GM19324 (cell line): ENCODE data around the gene CCDC112.

Source experiments
- ATAC-seq: cut with Tn5 transposase; IDR thresholded peaks from one replicate; pipeline ENCODE4 v1.9.1; 2021; ENCODE audit warnings: mild to moderate bottlenecking, moderate library complexity; ENCODE audit not compliant: unreplicated experiment, low FRiP score

Gene CCDC112

DNA sequence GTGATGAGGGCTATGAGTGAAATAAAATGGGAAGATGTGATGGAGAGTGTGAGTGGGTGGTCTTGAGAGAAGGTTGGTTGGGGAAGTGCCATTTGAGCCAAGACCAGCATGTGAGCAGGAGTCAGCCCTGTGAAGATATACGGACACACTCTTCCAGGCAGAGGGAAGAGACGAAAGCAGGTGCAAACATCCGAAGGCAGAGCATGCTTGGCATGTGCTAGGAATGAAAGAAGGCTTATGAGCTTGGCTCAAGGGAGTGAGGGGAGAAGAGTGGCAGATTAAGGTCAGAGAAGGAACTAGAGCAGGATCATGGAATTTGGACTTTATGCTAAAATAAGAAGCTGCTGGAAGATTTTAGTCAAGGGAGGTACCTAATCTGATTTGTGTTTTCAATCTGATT lies 23.6 kb upstream of the CCDC112 start:
- ATAC-seq = no peak

DNA sequence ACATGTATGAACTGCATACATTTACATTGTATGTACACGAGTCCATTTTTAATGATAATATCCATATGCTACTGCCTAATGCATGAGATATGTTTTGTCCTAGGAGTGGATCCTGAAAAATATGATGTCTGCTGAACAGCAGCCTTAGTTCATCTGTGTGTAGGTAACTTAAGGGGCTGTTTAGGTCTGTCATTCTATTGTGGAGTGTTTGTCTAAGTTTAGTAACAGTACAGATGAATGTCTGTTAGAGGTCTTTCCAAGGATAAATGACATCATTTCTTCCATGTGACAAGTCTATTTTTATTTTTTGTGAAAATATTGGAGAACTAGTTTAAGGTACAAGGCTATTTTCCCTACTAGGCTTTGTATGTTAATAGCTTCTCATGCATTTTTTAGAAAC lies 22.6 kb upstream of the CCDC112 start:
- ATAC-seq = no peak

DNA sequence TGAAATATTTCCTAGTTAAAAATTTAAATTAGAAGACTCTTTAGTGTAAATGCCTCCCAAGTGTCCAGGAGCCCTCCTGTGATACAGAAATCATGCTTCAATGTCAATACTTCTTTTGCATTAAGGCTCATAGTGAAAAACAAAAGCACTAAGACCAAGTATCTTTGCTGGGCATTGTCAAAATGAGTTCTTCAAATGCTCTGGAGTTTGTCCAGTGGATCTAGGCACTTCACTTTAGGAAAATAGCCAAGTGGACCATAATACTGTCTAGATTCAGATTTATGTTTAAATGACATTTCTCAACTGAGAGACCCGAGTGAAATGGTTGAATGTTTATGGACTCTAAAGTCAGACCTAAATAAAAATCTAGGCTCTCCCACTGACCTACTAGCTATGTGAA lies 21.3 kb upstream of the CCDC112 start:
- ATAC-seq = no peak

DNA sequence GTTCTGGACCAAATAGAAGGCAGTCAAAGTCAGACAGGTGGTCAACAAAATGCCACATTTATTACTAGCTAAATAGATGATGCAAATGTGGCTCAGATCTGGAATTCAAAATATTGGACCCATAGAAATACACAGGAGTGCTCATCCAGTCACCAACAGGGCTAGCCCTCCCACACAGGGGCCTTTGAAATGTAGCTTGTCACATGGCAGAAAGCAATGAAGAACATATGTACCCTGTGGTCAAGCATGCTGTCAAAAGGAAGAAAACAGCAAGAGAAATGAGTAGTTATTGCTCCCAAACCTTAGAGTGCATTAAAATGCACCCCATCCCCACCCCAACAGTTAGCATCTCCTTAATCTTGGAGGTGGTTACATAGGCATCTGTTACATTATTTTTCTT lies 20.9 kb upstream of the CCDC112 start:
- no peak for ATAC-seq

DNA sequence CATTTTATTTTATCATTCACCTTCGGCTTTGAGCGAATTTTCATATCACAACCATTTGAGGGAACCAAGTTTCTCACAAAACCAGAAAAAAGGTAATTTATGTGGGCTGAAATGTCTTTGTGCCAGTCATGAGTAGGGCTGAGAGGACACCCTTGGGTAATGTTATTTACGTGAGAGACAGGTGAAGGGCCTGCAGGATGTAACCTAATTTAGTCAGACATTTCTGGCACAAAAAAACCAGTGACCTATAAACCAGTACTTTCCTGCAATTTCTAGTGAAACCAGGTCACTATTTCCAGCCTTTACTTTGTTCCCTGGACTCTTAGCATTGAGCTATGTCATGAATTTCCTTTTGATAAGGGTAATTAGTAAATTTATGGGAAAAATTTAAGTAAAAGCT lies 17.2 kb upstream of the CCDC112 start:
- ATAC-seq = no peak

DNA sequence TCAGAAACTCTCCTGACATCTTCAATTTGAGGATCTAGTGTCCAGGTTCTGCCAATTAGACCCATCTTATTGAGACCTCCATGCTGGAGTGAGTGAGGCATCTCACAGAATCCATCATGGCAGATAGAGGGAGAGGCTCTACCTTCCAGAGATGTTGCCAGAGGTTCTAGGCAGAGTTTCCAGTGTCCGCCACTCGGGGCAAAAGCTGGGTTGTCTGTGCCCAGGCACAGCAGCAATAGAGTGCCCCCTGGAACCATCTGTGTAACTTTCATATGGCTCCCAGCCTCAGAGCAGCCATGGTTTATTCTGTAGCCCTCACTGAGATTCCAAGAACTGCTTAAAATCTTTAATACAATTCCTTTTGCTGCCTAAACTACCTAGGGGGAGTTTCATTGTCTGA lies 16.6 kb upstream of the CCDC112 start:
- no peak for ATAC-seq

DNA sequence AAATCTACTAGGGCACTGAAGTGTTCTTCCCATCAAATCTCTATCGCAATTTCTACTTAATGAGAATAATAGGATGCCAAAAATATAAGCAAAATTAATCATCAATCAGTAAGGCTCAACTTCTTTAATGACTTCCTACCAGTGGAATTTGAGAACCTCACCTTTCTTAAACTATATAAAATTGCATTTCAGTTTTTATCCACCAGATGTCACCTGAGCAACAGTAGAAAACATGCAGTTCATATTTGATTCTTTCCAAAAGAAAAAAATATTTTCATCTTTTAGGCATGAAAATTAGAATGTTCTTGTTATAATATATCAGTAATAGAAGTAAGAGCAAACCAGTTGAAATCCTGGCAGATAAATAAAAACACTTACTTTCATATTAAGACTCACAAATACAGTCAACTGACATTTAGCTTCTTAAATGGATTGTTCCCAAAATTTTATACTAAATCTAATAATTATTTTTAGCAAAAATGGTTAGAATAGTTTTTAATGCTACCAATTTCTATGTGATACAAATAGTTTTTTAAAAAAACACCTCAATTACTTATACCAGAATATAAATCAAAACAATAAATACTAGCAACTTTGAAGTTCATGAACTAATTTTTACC lies 13.4 kb upstream of the CCDC112 start:
- no peak for ATAC-seq

DNA sequence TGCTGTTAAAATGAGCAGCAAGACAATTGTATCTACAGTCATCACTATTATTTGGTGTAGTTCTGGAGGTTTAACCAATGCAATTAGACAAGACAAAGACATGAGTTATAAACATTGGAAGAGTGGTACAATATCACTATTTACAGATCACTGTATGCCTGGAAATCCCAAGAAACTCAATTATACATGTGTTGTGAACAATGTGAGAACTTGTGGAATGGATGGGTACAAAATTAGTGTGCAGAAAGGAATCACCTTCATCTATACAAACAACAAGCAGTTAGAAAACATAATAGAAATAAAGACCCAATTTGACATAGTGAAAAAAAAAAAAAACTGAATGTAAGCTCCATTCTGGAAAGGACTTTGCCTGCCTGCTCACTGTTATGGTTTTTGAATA lies 12.4 kb upstream of the CCDC112 start:
- no peak for ATAC-seq

DNA sequence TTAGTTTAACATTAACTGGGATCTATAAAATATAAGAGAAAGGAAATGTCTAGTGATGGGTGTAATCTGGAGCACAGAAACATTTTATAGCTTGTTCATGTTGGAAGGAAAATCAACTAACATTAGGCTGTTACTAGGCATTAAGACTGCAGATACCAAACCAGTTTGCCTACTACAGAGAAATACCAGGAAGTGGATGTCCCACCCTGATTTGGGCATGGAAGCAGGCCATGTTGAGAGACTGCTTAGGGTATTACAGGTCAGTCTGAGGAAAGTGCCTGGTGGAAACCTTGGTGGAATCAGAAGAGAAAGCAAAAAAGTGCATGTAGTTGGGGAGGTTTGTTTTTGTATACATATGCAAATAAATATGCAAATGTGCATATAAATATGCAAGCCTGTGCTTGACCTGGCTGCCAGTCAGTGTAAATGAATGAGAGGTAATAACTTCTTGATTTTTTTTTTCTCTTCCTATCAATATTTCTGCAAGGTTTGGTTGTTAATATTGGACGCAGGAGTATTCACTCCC lies 9.6 kb upstream of the CCDC112 start:
- ATAC-seq = no peak

DNA sequence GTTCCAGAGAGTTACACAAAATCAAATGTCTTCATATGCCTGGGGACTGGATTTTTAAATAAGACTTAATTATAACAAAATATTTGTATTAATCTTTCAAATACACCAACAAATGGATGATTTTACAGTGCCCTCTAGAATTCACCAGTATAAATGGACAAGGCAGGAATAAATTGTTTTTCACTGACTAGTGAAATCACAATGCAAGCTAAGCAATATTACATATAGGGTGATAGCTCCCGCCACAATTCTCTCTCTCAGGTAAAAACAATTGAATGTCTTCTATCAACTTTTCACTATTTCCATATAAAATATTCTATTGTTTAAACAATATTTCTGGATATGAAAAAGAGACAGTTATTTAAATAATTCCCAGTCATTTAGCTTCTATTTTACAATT lies 8.0 kb upstream of the CCDC112 start:
- no peak for ATAC-seq

DNA sequence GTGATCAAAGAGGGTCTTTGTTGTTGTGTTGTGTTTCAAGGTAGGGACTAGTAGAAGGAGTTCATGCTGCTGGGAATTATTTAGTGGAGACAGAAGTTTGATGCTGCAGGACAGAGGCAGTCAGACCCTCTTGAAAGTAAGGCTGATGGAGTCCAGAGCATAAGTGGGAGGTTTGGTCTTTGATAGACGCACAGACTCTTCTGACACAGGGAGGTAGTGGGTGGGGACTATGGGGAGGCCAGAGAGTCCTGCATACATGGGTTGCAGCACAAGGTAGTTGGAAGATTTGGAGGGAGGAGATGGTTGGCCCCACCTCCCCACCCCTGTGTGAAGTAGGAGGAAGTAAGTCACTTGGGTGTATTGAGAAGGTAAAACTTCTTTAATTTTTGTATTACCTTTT lies 2.4 kb upstream of the CCDC112 start:
- no peak for ATAC-seq

DNA sequence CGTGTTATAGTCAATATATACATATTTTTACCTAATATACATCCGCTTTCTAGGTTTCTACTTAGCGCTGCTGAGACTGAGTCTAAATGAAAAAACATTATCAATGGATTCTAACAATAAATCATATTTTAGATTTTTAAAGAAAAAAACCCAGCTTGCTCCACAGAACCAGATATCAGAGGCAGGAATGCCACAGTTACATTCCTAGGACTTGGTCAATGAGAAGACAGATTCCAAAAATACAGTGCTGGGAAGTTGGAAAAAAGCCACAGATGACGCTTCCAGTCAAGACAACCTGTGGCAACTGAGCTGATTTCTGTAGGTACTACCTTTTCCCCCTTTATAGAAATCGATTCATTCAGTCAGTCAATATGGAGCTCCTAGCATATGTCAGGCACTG lies 577 bp upstream of the CCDC112 start:
- no peak for ATAC-seq

DNA sequence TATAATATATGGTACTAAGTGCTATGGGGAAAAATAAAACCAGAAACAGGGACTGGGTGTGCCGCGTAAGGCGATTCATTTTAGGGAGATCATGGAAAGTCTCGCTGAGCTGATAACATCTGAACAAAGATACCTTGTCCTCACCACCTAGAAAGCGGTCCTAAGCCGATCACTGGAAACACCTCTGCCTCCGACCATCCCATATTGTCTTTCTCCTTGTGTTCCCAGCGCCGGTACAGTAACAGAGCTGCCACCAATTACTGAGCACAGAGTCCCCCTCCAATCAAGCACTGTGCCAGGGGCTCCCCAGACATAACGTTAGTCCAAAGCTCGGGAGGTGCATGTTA lies 704 bp downstream of the CCDC112 start:
- peak; percentile 36 for ATAC-seq

DNA sequence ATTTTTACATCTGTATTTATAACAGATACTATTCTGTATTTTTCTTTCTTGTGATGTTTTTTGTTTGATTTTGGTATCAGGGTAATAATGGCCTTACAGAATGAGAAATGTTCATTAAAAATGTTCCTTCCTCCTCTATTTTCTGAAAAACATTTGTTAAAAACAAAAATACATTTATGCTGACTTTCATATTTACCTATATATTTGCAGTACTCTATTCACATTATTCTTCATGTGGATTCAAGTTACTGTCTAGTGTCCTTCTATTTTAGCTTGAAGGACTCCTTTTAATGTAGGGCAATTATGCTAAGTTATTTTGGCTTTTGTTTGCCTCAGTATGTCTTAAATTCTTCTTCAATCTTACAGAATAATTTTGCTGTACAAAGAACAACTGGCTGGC lies 5.1 kb downstream of the CCDC112 start:
- no peak for ATAC-seq

DNA sequence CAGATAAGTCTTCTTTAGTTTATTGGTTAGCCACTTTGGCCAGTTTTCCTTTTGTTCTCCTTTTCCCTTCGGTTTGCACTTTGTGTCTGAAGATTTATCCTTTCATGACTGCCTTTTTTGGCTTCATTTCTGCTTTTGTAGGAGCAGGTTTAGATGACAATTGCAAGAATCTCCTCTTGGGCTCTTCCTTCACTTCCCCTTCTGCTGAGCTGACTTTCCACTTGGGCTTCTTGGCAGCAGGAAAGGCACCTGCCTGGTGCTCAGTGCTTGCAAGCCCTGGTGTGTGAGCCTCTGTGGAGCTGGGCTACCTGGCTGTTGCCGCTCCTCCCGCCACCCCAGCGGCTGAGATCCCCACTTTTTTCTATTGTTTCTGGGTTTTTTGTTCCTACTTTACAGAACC lies 7.3 kb downstream of the CCDC112 start:
- no peak for ATAC-seq

DNA sequence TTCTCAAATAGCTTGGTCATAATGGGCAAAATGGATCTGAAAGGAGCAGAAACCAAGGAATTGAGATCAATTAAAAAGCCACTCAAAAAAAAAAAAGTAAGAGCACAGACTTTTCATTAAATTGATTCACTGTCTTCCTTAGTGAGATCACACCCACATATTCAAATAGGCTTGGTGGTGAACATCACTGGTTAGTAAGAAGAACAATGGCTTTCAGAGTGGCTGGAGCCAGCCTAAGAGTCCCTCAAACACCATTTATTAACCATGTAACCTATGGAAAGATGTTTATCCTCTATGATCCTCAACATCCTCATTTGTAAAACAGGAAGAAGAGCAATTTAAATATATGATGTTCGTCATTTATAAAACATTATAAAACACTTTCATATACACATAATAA lies 12.4 kb downstream of the CCDC112 start:
- no peak for ATAC-seq

DNA sequence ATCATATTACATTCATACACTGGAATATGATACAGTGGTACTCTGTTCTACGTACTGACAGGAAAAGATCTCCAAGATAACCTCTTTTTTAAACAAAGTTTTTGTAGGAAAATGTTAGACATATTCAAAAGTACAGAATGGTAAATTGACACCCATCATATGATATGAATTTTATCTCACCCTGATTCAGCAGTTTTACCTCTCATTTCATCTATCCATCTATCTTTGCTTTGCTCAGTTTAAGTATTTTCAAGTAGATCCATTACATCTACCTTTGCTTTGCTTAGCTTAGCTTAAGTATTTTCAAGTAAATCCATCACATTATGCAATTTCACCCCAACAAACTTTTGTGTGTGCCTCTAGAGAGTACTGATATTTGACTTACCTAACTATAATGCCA lies 14.3 kb downstream of the CCDC112 start:
- no peak for ATAC-seq

DNA sequence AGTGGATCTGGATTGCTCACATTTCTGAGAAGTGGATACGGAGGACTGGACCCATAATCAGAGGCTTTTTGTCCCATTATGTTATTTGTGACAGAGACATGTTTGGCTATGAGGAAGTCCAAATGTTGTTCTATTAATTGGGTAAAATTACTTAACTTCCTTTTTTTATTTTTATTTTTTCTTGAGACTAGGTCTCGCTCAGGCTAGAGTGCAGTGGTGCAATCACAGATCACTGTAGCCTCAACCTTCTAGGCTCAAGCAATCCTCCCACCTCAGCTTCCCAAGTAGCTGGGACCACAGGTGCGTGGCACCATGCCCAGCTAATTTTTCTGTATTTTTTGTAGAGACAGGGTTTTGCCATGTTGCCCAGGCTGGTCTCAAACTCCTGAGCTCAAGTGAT lies 21.9 kb downstream of the CCDC112 start:
- ATAC-seq = no peak

DNA sequence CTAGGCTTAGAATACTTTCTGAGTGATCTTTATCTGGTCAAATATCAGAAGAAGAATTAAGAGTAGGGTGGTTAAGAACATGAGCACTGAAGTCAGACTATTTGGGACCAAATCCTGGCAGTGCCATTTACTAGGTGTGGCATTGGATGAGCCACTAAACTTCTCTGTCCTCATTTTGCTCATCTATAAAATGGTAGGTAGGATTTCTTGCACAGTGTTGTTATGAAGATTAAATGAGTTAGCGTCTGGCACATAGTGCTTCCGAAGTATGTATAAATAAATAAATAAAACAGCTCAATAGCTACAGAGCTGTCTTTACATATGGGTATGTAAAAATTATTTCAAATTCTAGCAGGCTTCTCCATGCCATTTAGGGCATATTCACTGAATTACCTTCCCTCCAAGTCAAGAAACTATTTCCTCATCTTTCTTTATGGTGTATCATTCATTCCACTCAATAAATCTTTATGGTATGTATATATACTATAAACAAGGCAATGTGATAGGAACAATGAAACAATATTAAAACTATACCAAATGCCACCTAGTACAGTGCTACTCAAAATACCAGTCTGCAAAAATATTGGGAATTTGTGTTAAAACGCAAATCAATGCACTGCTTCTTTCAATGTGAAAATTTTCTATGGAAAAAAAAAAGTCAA lies 24.0 kb downstream of the CCDC112 start:
- no peak for ATAC-seq

DNA sequence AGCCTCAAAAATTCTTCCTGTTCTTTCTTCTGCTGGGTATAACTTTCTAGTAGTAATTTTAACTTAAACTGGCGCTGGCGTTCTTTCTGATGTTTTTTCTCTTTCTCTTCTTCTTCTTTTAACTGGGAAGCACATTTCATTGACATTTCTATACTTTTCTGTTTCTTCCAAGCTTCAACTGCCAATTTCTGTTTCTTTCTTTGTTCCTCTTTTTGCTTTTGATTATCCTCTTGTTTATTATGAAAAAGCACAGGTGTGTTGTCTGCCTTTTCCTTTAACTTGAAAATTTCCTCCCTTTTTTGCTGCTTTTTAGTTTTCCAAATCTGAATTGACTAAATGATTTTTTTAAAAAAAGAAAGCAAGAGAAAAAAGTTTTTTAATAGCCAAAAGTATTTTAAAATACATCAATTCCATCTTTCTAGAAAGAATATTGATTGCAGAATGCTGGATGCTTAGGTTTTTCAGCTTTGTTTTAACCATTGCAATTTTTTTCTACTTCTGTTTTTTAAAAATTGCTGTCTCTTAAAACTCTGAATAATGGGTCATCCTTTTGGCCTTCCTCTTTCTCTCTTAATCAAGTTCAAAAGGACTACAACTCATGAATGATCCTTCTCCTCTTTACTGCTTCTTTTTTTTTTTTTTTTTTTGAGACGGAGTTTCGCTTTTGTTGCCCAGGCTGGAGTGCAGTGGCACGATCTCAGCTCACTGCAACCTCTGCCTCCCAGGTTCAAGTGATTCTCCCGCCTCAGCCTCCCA lies 25.0 kb downstream of the CCDC112 start:
- ATAC-seq = no peak

DNA sequence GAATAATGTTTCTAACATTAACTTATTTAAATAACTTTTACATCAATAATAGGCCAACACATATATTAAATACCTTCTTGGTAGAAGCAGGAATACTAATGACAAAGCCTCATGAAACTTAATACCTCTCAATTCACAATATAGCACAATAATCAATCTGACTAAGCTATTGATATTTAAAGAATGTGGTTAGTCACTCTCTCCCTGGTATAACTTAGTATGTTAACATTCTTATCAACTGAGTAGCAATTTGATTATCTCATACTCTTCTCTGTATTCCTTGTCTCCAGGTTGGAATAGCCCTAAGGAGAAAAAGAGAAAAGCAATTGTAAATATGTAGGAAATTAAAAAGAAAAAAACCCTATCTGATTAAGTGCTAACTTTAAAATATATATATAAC lies 28.8 kb downstream of the CCDC112 start:
- no peak for ATAC-seq

DNA sequence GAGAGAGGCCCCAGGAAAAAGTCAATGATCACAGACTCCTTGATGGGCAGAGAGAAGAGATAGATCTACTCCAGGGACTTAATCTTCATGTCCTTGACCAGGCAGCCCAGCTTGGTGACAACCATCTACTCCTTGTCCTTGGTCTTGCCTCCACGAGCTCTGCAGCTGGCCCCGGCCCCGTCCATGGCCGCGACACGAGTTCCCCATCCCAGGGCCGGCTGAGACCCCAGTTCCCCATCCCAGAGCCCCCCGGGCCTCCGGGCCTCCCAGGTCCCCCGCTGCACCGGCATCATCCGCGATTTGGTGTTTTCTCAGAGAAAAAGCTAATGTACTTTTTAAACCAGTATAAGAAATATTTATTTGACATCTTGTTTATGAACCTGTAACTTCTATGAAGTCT lies 31.2 kb downstream of the CCDC112 start:
- no peak for ATAC-seq
